OCI-M1 (cell line): ENCODE results near the gene CCDC9.
"Not testable (repeated sequence)": the region's sequence is repeated elsewhere in the genome, so short reads cannot be mapped to it uniquely, and the experiment has no call there.

Experiments
- DNase-seq: peaks from one replicate; lab custom pipeline; 2025; lab: John Stamatoyannopoulos, UW

Gene CCDC9

GRCh38 chr19:47261946-47262793 lies 5.8 kb downstream of the CCDC9 start:
- peak; percentile 71 for DNase-seq

GRCh38 chr19:47264629-47265028 lies 8.3 kb downstream of the CCDC9 start:
- no peak for DNase-seq

GRCh38 chr19:47266401-47266941 lies 10.1 kb downstream of the CCDC9 start:
- no peak for DNase-seq

GRCh38 chr19:47267350-47267759 lies 11.0 kb downstream of the CCDC9 start:
- DNase-seq: no peak

GRCh38 chr19:47268028-47268427 lies 11.7 kb downstream of the CCDC9 start:
- no peak for DNase-seq

GRCh38 chr19:47269596-47269995 lies 13.3 kb downstream of the CCDC9 start:
- DNase-seq: no peak

- DNase-seq: no peak
Measured at GRCh38 chr19:47270408-47270807, 14.1 kb downstream of the CCDC9 start.

- no peak for DNase-seq
Measured at GRCh38 chr19:47271949-47272348, 15.6 kb downstream of the CCDC9 start.

- DNase-seq: peak; percentile 81
Measured at GRCh38 chr19:47272448-47273312, 16.4 kb downstream of the CCDC9 start.

GRCh38 chr19:47273313-47274070 lies 17.2 kb downstream of the CCDC9 start:
- peak; percentile 99 for DNase-seq

GRCh38 chr19:47274071-47274890 lies 18.0 kb downstream of the CCDC9 start, which contains the start of gene INAFM1:
Gene INAFM1, plus strand, starts transcription at chr19:47274885. Its CDS starts 35 bp downstream, at chr19:47274920.
- DNase-seq: peak; percentile 97

- no peak for DNase-seq
Measured at GRCh38 chr19:47274891-47275761, 18.8 kb downstream of the CCDC9 start.

- no peak for DNase-seq
Measured at GRCh38 chr19:47275791-47276461, 19.6 kb downstream of the CCDC9 start.

- DNase-seq: not testable (repeated sequence)
Measured at GRCh38 chr19:47276513-47276912, 20.2 kb downstream of the CCDC9 start.

GRCh38 chr19:47280183-47280797 lies 24.0 kb downstream of the CCDC9 start:
- DNase-seq: peak; percentile 62

- no peak for DNase-seq
Measured at GRCh38 chr19:47283405-47284059, 27.2 kb downstream of the CCDC9 start.

- peak; percentile 75 for DNase-seq
Measured at GRCh38 chr19:47284324-47284899, 28.1 kb downstream of the CCDC9 start.

- DNase-seq: peak; percentile 95
Measured at GRCh38 chr19:47296036-47296435, 39.7 kb downstream of the CCDC9 start.
